Measurements from ENCODE around the gene MAP7D2.
A peak's percentile ranks its signal among the peaks of the same experiment; 100 is the strongest.

The MAP7D2 gene

GRCh38 chrX:20001588-20001987 is 115.1 kb downstream of the MAP7D2 start:
- Histone ChIP-seq H3K27ac (ENCODE audit: low read length) (no peak overlapping the region), H3K9me3 (ENCODE audit: insufficient read depth, low read length) (no peaks in the 10 kb centered on the region), H4K20me1 (ENCODE audit: insufficient read depth, low read length) (no peaks in the 10 kb centered on the region), H3K79me2 (ENCODE audit: low read length) (no peaks in the 10 kb centered on the region), H3K36me3 (replicated peaks; ENCODE audit: low read depth, low read length) (no peaks in the 10 kb centered on the region), H3K4me1 (ENCODE audit: low read length) (0 out of 2 replicates have a peak, but pooled peaks cover 3% of the 10 kb centered on the region), H3K4me3 (ENCODE audit: low read length) (no peak overlapping the region), H3K9ac (ENCODE audit: low read length) (no peak overlapping the region), H2AFZ (ENCODE audit: low read depth, low read length) (no peak overlapping the region), H3K27me3 (ENCODE audit: low read depth, low read length) (no peaks in the 10 kb centered on the region), H3K4me2 (ENCODE audit: low read length) (no peak overlapping the region)
- no peak for TF ChIP-seq CTCF (IDR thresholded peaks at IDR 0.05; ENCODE audit: low read depth, low read length)
- no peak for TF ChIP-seq EZH2phosphoT487 (IDR thresholded peaks at IDR 0.05; ENCODE audit: low read depth)

- Histone ChIP-seq H3K4me3 (ENCODE audit: low read length) (peak overlapping the region; percentile 76), H4K20me1 (ENCODE audit: insufficient read depth, low read length) (no peaks in the 10 kb centered on the region), H3K4me1 (ENCODE audit: low read length) (peaks cover 12% of the 10 kb centered on the region), H2AFZ (ENCODE audit: low read depth, low read length) (peak overlapping the region; percentile 86), H3K9me3 (ENCODE audit: insufficient read depth, low read length) (no peaks in the 10 kb centered on the region), H3K27me3 (ENCODE audit: low read depth, low read length) (no peaks in the 10 kb centered on the region), H3K9ac (ENCODE audit: low read length) (peak overlapping the region; percentile 64), H3K79me2 (ENCODE audit: low read length) (0 out of 2 replicates have a peak, but pooled peaks cover 3% of the 10 kb centered on the region), H3K4me2 (ENCODE audit: low read length) (peak overlapping the region; percentile 79), H3K36me3 (replicated peaks; ENCODE audit: low read depth, low read length) (no peaks in the 10 kb centered on the region), H3K27ac (ENCODE audit: low read length) (no peak overlapping the region)
- no peak for TF ChIP-seq EZH2phosphoT487 (IDR thresholded peaks at IDR 0.05; ENCODE audit: low read depth)
- TF ChIP-seq CTCF (IDR thresholded peaks at IDR 0.05; ENCODE audit: low read depth, low read length) = no peak
Measured at GRCh38 chrX:19991350-19991718, 125.4 kb downstream of the MAP7D2 start.

- H3K9me3 ChIP-seq (ENCODE audit: insufficient read depth, low read length) = no peaks in the 10 kb centered on the region
- H3K4me1 ChIP-seq (ENCODE audit: low read length) = peaks cover 12% of the 10 kb centered on the region
- H3K36me3 ChIP-seq (replicated peaks; ENCODE audit: low read depth, low read length) = no peaks in the 10 kb centered on the region
- 0 out of 2 replicates have a peak, but pooled peaks cover 3% of the 10 kb centered on the region for H3K79me2 ChIP-seq (ENCODE audit: low read length)
- TF ChIP-seq EZH2phosphoT487 (IDR thresholded peaks at IDR 0.05; ENCODE audit: low read depth) = no peak
- peak; percentile 81 for TF ChIP-seq CTCF (IDR thresholded peaks at IDR 0.05; ENCODE audit: low read depth, low read length)
- H3K4me3 ChIP-seq (ENCODE audit: low read length) = peak within 1 kb of the TSS; percentile 91
- H3K27ac ChIP-seq (ENCODE audit: low read length) = no peak within 1 kb of the TSS
- no peaks in the 10 kb centered on the region for H4K20me1 ChIP-seq (ENCODE audit: insufficient read depth, low read length)
- H2AFZ ChIP-seq (ENCODE audit: low read depth, low read length) = peak within 1 kb of the TSS; percentile 86
- no peaks in the 10 kb centered on the region for H3K27me3 ChIP-seq (ENCODE audit: low read depth, low read length)
- H3K4me2 ChIP-seq (ENCODE audit: low read length) = peak within 1 kb of the TSS; percentile 89
- peak within 1 kb of the TSS; percentile 64 for H3K9ac ChIP-seq (ENCODE audit: low read length)
Measured at GRCh38 chrX:19990556-19991349, 126.0 kb downstream of the MAP7D2 start, which contains the start of gene BCLAF3. TSS of gene BCLAF3 (minus strand) at chrX:19991061. CDS start at chrX:19970264, 20,797 bp downstream.

GRCh38 chrX:19990151-19990555 is 126.6 kb downstream of the MAP7D2 start:
- peak overlapping the region; percentile 89 for H3K4me2 ChIP-seq (ENCODE audit: low read length)
- no peaks in the 10 kb centered on the region for H4K20me1 ChIP-seq (ENCODE audit: insufficient read depth, low read length)
- no peak for TF ChIP-seq EZH2phosphoT487 (IDR thresholded peaks at IDR 0.05; ENCODE audit: low read depth)
- peak; percentile 6; the same call in 1 of the 2 replicates for TF ChIP-seq CTCF (IDR thresholded peaks at IDR 0.05; ENCODE audit: low read depth, low read length)
- H2AFZ ChIP-seq (ENCODE audit: low read depth, low read length) = no peak overlapping the region; the same call in 1 of the 2 replicates
- H3K9ac ChIP-seq (ENCODE audit: low read length) = peak overlapping the region; percentile 62
- H3K79me2 ChIP-seq (ENCODE audit: low read length) = 0 out of 2 replicates have a peak, but pooled peaks cover 3% of the 10 kb centered on the region
- H3K4me3 ChIP-seq (ENCODE audit: low read length) = peak overlapping the region; percentile 91
- no peaks in the 10 kb centered on the region for H3K27me3 ChIP-seq (ENCODE audit: low read depth, low read length)
- H3K36me3 ChIP-seq (replicated peaks; ENCODE audit: low read depth, low read length) = no peaks in the 10 kb centered on the region
- peaks cover 12% of the 10 kb centered on the region for H3K4me1 ChIP-seq (ENCODE audit: low read length)
- no peak overlapping the region for H3K27ac ChIP-seq (ENCODE audit: low read length)
- H3K9me3 ChIP-seq (ENCODE audit: insufficient read depth, low read length) = no peaks in the 10 kb centered on the region
